GM18507 (cell line): ENCODE data around the gene RAB9A.
A peak's percentile ranks its signal among the peaks of the same experiment; 100 is the strongest.
"Not testable (repeated sequence)": the region's sequence is repeated elsewhere in the genome, so short reads cannot be mapped to it uniquely, and the experiment has no call there.

Source experiments
- DNase-seq: peaks from one replicate; pipeline ENCODE4 v3.0.0; 2011; ENCODE audit warnings: low read depth; ENCODE audit not compliant: insufficient read length; ENCODE audit errors: extremely low spot score
- FAIRE-seq: peaks from 2 replicates; lab custom pipeline; 2011; peaks lifted over from hg19 to GRCh38; lab: Jason Lieb, UNC

The RAB9A gene

DNA sequence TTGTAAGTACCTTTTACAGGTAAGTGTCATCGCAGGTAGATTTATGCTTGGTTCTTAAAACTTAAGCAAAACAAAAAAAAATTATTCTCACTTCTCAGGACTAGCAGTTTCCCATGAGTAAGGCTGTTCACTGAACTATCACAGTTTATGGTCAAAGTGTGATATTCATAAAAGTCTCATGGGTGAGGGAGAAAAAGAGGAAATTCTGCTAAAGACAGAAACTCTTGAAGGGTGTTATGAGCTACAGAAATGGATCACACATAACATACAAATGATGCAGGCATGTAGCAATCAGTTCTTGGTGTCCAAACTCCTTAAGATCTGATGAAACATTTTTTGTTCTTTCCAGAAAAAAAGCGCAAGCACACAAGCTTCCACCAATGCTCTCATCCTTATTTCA, 8.5 kb downstream of the RAB9A start:
- DNase-seq (no peak), FAIRE-seq (peak; percentile 97)

DNA sequence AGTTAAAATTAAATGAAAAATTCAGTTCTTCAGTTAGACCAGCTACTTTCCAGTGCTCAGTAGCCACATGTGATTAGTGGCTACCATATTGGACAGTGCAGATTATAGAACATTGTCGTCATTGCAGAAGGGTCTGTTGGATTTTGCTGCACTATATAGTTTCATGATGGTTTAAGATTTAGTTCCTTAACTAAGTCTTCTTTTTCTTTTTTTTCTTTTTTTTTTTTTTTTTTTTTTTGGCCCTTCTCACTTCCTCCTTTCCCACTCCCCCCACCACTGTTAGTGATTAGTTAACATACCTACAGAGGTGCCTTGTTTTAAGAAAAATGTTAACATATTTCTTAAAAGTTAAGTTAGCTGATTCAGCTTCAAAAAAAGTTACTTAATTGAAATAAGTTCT, 9.0 kb downstream of the RAB9A start:
- DNase-seq, result no peak
- peak; percentile 48 for FAIRE-seq

DNA sequence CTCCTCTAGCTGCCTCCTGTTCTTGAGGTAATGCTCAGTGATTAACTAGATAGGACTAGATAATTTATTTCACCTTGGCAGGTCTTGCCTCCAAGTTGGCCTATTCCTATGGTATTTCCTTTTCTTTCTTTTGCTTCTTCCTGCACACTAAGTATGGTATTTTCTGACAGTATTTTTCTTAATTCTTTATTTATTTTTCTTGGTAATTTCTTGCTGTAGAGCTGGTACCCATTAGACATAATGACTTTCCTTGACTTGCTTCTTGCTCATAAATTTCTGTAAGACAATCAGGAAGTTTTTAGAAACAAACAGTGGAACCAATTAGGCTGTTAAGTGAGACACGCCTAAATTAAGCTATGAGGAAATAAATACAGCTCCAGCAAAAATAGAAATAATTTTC, 9.5 kb downstream of the RAB9A start:
- FAIRE-seq, result no peak
- no peak for DNase-seq

DNA sequence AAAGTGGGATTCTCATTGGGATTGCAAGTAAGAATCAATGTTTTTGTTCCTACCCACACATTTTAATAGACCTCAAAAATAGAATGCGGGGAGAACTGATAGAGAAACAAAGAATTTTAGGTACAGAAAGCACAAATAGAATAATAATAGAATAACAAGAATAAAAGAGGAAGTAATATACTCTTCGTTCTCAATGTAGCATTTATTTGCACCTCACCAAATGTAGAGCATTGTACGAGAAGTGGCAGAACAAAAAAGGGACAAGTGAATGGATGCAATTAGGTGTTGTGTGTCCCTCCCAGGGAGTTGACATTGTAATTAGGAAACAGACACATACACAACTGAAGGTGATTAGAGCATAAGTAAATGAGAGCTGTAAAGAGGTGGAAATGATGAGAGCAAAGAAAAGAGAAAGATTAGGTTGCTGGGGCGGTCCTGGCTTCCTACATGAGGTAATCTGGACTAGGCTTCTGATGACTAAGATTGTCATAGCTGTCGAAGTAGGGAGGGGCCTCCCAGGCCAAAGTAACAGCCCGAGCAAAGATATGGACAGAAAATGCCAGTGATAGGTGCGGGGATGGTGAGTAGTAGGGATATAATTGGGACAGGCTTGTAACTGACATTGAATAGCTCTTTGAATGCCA, 10.4 kb downstream of the RAB9A start:
- peak; percentile 73 for FAIRE-seq
- no peak for DNase-seq

DNA sequence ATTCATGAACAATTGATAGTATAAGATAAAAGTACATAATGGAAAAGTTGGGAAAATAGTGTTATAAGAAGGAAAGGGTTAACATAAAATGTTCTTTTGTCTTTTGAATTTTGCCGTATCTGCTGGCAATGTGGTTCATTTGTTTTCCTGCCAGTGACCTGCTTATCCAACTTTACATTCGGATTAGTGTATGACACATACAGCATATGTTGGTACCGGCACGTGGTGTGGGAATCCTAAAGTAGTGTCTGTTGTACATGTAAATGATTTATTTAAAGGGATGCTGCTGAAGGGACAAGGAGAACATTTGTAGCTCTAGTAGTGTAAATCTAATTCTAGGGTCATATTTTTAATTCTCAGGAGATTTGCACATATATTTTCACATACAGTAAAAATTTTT, 11.5 kb downstream of the RAB9A start:
- FAIRE-seq (no peak), DNase-seq (no peak)

DNA sequence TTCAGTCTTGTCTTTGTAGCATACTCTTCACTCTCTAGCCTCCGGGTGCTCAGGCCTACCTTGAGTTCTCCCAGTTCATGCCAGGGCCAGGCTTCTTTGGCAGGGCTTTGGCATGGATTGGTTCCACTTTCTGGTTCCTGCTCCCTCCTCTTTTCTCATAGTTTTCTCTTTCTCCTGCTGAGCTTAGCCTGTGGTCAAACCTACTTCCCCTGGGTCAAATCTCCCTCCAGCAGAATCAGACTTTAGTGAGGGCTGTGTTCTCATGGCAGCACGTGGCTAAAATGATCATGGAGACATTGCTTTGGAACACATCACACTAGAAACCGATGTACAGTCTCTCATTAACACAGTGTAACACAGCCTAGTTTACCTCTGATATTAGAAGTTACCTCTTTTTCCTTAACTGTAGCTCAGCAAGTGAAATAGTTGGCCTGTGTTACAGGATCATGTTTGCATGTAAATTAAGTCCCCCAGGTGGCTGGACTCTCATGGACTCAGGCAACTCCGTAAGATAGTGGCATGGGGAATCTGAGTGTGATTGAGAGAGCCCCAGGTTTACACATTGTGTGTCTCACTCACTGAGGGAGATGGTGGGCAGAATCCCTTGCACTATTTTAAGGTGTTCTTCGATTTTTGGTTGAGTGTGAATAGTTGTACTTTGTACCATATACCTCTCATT, 13.3 kb downstream of the RAB9A start:
- FAIRE-seq (no peak), DNase-seq (no peak)

DNA sequence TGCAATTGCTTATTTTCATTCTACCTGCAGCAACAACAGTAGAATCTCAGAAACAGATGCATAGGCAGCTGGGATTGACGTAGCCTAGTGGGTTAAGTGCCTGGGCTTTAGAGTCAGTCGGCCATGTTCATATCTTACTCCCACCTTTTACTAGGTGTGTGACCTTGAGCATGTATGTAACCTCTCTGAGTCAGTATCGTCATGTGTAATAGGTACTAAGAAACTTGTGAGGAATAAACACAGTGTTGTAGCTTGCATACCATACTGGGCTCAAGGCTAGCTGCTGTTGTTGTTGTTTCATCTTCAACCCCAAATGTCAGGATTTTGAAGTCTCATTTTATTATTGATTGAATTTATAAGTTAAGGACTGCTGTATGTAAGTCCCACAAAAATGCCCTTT, 14.2 kb downstream of the RAB9A start:
- no peak for DNase-seq
- FAIRE-seq, result no peak

DNA sequence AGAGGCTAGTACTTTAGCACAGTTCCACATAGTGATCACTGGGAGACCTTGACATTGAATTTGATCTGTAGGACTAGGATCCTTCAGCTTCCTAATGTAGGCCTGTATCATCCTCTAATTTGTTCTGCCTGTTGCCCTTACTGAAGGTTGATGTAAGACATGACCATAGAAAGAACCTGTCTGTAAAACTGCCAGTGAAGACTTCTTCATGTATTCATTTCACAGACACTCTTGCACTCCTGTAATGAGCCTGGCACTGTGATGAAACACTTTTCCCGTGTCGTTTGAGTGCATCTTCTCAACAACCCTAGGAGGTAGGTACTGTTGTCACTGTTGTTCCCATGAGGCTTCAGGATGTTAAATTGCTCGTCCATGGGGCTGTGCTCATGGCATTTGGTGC, 14.7 kb downstream of the RAB9A start:
- no peak for FAIRE-seq
- DNase-seq, result no peak

DNA sequence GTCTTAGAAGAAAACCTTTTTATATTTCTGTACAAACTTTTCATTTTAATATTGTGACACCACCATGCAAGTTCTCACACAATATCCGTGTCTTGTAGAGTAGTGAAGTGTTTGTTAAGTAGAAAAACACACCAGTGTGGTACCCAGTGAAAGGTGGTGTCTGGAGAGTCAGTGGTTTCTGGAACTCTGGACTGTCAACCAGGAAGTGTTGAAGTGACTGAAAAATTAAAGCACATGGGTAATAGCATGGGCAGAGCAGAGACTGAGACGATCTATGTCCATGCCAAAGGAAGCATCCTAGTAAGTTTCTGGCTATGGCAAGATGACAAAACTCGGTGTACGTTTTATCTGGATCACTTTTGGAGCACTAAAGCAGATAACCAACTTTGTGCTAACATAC, 22.2 kb downstream of the RAB9A start:
- no peak for DNase-seq
- no peak for FAIRE-seq

DNA sequence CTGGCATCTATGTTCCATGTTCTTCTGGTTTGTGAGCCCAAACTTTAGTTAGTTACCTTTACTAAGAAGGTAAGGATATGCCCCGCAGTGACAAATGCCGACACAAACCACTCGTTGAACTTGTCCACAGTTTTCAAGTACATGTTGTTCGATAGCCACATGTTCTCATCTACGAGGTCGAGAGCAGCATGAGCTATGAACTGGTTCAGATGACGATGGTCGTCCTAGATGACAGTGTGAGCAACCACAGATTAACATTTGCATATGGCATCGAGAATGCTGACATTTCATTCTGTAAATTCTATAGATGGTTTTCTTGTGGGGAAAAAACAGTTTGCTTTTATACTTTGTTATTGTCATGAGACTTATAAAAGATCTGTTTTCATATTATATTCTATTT, 27.5 kb downstream of the RAB9A start:
- FAIRE-seq (peak; percentile 52), DNase-seq (no peak)

DNA sequence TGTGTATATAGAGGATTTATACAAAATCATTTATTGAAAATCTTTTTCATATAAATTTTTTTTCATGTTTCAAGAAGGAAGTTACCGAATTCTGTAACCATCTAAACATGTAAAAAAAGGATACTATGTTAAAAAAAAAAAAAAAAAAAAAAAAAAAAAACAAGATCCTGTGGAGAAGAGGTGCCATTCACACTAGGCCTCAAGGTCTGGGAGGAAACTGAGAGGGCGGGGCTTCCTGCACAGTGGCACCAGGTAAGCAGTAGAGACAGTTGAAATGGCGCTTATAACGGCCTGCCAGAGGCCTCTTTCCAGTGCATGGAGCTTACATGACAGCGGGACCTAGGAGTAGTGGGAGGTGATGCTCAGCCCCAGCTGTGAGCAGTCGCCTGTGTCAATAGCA, 28.0 kb downstream of the RAB9A start:
- DNase-seq (no peak), FAIRE-seq (no peak)

DNA sequence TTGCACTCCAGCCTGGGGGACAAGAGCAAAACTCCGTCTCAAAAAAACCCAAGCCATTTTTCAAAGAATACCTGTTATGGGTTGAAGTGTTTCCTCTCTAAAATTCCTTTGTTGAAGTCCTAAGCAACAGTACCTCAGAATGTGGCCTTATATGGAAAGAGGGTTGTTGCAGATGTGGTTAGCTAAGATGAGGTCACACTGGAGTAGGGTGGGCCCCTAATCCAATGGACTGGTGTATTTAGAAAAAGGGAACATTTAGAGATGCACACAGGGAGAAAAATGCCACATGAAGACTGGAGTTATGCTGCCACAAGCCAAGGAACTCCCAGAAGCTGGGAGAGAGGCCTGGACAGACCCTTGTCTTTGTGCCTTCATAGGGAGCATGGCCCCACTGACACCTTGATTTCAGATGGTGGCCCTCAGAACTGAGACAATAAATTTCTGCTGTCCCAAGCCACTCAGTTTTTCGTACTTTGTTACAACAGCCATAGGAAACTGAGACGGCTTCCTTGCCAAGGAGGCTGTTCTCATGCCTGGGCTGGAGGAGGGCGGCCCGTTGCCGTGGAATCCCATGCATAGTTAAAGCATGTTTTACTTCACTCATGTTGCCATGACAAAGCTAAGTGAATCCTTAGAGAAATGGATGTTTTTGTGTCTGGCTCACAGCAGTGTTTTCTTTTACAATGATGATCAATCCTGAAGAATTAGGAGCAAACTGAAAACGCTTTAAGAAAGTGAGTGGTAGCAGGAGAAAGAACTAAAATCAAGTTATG, 29.0 kb downstream of the RAB9A start:
- FAIRE-seq (no peak), DNase-seq (no peak)

DNA sequence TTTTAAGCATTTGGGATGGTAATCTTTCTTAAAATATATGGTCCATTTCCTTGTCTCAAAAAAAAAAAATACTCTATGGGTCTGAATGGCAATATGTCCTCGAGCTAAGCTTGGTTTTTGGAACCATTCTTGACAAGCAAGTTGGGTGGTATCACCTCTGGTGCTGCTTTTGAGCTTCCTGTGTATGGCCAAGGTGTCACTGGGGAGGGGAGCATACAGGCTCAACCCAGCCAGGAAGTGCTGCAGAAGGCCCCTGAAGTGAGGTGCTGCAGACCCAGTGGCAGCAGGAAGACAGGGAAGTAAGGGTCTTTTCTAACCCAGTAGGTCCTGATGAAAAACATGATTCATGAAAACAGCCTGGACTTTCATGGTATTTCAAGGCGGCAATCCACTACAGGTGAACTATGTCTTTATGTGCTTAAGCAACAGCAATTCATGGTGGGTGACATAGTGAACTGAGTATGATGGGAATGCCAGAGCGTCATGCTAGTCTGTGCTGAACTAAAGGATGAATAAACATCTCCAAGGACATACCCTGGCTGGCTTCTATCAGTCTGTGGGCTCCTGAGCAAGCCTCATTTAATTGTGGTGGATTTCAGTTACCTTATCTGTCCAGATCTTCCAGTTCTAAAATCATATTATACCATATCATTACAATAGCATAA, 30.4 kb downstream of the RAB9A start:
- FAIRE-seq, result peak; percentile 75
- DNase-seq, result no peak

DNA sequence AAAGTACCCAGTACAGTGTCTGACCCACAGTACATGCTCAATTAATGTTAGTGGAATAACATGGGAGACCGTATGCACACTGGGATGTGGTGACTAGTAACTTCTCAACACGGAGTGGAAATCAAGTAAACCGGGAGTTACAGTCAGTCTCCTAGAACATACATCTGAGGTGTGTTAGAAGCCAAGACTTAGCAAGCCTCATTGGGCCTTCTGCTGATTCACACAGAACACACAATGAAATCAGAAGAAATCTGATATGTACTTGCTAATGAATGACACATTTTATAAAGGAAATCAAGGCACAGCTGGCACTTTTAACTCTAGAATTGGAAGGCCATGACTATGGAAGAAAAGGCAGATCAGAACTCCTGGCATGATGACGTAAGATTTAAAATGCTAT, 32.4 kb downstream of the RAB9A start:
- DNase-seq, result no peak
- no peak for FAIRE-seq

DNA sequence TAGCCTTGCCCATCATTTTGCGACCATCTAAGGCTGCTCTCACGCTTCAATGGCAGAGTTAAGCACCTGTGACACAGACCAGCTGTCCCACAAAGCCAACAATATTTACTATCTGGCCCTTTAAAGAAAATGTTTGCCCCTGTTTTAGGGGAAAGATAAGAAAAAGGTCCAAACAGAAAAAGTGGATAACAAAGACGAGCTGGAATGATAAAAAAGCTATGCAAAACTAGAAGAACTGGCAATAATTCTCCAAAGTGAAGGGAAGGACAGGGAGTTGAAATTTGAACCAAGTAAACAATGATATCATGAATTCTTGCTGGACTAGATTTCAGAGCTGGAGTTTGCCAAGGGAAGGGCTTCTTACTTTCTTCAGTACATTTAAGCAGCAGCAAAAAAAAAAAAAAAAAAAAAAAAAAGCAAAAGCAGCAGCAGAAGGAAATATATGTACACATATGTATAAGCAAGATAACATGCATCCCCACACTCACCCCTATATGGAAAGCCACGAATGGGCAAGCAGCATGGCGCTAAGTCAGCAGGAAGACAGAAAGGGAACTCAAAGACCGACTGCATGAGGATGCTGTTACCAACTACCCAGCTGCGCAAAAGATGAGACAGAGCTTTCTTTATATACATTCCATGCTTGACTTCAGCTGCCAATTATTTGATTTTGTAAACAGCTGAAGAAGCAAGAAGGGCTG, 33.0 kb downstream of the RAB9A start:
- DNase-seq, result no peak
- FAIRE-seq, result no peak

DNA sequence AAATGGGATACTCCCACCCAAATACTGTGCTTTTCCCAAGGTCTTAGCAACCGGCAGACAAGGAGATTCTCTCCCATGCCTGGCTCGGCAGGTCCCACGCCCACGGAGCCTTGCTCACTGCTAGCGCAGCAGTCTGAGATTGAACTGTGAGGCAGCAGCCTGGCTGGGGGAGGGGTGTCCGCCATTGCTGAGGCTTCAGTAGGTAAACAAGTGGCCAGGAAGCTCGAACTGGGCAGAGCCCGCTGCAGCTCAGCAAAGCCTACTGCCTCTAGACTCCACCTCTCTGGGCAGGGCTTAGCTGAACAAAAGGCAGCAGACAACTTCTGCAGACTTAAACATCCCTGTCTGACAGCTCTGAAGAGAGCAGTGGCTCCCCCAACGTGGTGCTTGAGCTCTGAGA, 36.0 kb downstream of the RAB9A start:
- not testable (repeated sequence) for FAIRE-seq, DNase-seq

DNA sequence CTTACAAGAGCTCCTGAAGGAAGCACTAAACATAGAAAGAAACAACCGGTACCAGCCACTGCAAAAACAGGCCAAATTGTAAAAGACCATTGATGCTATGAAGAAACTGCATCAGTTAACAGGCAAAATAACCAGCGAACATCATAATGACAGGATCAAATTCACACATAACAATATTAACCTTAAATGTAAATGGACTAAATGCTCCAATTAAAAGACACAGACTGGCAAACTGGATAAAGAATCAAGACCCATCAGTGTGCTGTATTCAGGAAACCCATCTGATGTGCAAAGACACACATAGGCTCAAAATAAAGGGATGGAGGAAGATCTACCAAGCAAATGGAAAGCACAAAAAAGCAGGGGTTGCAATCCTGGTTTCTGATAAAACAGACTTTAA, 37.7 kb downstream of the RAB9A start:
- not testable (repeated sequence) for DNase-seq, FAIRE-seq

DNA sequence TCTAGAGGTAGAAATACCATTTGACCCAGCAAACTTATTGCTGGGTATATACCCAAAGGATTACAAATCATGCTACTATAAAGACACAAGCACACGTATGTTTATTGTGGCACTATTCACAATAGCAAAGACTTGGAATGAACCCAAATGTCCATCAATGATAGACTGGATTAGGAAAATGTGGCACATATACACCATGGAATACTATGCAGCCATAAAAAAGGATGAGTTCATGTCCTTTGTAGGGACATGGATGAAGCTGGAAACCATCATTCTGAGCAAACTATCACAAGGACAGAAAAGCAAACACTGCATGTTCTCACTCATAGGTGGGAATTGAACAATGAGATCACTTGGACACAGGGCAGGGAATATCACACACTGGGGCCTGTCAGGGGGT, 41.6 kb downstream of the RAB9A start:
- FAIRE-seq, result not testable (repeated sequence)

DNA sequence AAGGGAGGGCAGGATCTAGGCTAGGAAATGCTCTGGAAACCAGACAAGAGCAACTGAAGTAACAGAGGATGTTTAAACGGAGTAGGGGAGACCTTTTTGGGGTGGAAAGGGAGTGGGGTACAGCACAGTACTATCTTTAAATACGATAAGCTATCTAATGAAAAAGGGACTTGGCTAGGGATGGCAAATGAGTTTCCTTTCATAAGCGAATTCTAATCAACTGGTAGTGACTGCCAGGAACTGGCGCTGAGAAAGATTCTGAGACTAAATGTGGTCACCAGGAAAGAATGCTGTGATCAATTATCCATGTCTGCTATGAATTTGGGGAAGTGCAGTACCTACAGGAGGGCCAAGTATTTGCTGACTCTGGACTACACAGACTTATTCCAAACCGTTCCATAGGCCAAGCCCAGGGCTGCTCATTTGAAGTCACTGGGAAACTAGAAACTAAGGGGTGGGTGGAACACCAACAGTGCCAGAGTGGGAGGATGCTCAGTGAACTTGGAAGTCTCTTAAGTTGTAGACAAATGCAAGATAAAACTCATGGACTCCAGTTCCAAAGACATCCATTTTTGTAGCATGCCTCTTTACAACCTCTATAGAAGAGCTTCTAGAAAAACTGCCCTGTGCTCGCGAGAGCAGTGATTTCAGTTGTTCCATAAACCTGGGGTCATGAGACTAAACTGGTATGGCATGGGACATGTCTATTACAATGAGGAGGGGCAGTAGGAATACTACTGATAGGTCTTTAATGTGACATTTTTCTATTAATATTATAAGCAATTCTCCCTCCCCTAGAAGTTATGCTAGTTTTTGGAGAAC, 43.5 kb downstream of the RAB9A start:
- FAIRE-seq, result no peak
- no peak for DNase-seq

More for the DNA sequence above, 41.6 kb downstream of the RAB9A start:
- DNase-seq, result not testable (repeated sequence)
